PFSK-1 (cell line): ENCODE results near the gene PACC1.

Experiments
- FOXP2 ChIP-seq: optimal IDR thresholded peaks from 2 replicates; pipeline ENCODE3; 2011; ENCODE audit warnings: borderline replicate concordance, control low read depth, inconsistent platforms; ENCODE audit not compliant: insufficient read depth; ENCODE audit errors: extremely low read length, extremely low read depth
- POLR2AphosphoS5 ChIP-seq: IDR thresholded peaks from 2 replicates; pipeline ENCODE4 v1.6.1; 2012; ENCODE audit warnings: low read depth, mild to moderate bottlenecking, control low read depth, low read length, moderate library complexity
- REST ChIP-seq, 2 experiments: IDR thresholded peaks; 2 replicates each; pipeline versions ENCODE4 v1.6.1 to v1.8.0; 2011 to 2012; ENCODE audit warnings: low read depth in 2 of 2, low read length in 2 of 2, control low read depth in 1 of 2, inconsistent platforms in 1 of 2, mild to moderate bottlenecking in 1 of 2, moderate library complexity in 1 of 2; ENCODE audit not compliant: insufficient read depth in 1 of 2
- SIN3A ChIP-seq: IDR thresholded peaks from 2 replicates; pipeline ENCODE4 v1.6.1; 2012; ENCODE audit warnings: mild to moderate bottlenecking, low read length, moderate library complexity, borderline replicate concordance; ENCODE audit not compliant: insufficient read depth
- TAF1 ChIP-seq: IDR thresholded peaks from 2 replicates; pipeline ENCODE4 v1.6.1; 2012; ENCODE audit warnings: low read length, control low read depth, borderline replicate concordance; ENCODE audit not compliant: insufficient read depth

- TF ChIP-seq REST (IDR thresholded peaks at IDR 0.05; ENCODE audit: insufficient read depth in 1 of 2, low read depth in 2 of 2, low read length in 2 of 2) (no peak), POLR2AphosphoS5 (no peak), TAF1 (no peak), SIN3A (no peak), FOXP2 (no peak)
These were observed 771 bp downstream of the PACC1 start for GRCh38 chr1:212413902-212414327.
